DOHH2 (cell line): Measurements from ENCODE around the gene YIPF1.

Experiments used
- H3F3A ChIP-seq: fragments of 200-600 bp; sonication (generic), shearing (Covaris generic); 2 replicates; pipeline ENCODE4 v1.6.0; 2016; ENCODE audit warnings: antibody characterized with exemption, mild to moderate bottlenecking; ENCODE audit not compliant: control insufficient read depth, insufficient read depth
- H3K27ac ChIP-seq: fragments of 200-600 bp; sonication (generic); 2 replicates; pipeline ENCODE4 v1.5.1; 2014; ENCODE audit warnings: low read depth, mild to moderate bottlenecking, low read length, moderate library complexity
- H3K27me3 ChIP-seq: fragments of 200-600 bp; sonication (generic); 2 replicates; pipeline ENCODE4 v1.6.1; 2014; ENCODE audit warnings: mild to moderate bottlenecking, low read length, mixed read lengths; ENCODE audit not compliant: control insufficient read depth
- H3K36me3 ChIP-seq: fragments of 200-600 bp; sonication (generic); 2 replicates; pipeline ENCODE4 v1.6.1; 2014; ENCODE audit warnings: mild to moderate bottlenecking, low read length, moderate library complexity, mixed read lengths; ENCODE audit not compliant: control insufficient read depth
- H3K4me1 ChIP-seq: fragments of 200-600 bp; sonication (generic); 2 replicates; pipeline ENCODE4 v1.6.1; 2014; ENCODE audit warnings: mild to moderate bottlenecking, low read length, mixed read lengths; ENCODE audit not compliant: control insufficient read depth
- H3K4me2 ChIP-seq: fragments of 200-600 bp; sonication (generic); 2 replicates; pipeline ENCODE4 v1.6.0; 2014; ENCODE audit warnings: mild to moderate bottlenecking, low read length, moderate library complexity
- H3K4me3 ChIP-seq: fragments of 200-600 bp; sonication (generic); 2 replicates; pipeline ENCODE4 v1.5.1; 2014; ENCODE audit warnings: mild to moderate bottlenecking, low read length, mixed read lengths
- H3K79me2 ChIP-seq: fragments of 200-600 bp; sonication (generic); 2 replicates; pipeline ENCODE4 v1.6.1; 2014; ENCODE audit warnings: mild to moderate bottlenecking, low read length, mixed read lengths; ENCODE audit not compliant: control insufficient read depth
- H3K9me2 ChIP-seq: fragments of 200-600 bp; sonication (generic); replicated peaks from 2 replicates; pipeline ENCODE4 v1.6.1; 2014; ENCODE audit warnings: mild to moderate bottlenecking, low read length, mixed read lengths; ENCODE audit not compliant: control insufficient read depth
- H3K9me3 ChIP-seq: fragments of 200-600 bp; sonication (generic); 2 replicates; pipeline ENCODE4 v1.6.1; 2014; ENCODE audit warnings: antibody characterized with exemption, low read length, mixed read lengths; ENCODE audit not compliant: control insufficient read depth, insufficient read depth
- H4K20me1 ChIP-seq: fragments of 200-600 bp; sonication (generic); 2 replicates; pipeline ENCODE4 v1.6.0; 2014; ENCODE audit warnings: low read depth, mild to moderate bottlenecking, antibody characterized with exemption, low read length, moderate library complexity; ENCODE audit not compliant: control insufficient read depth, insufficient read depth
- CTCF ChIP-seq: fragments of 200-600 bp; sonication (generic); IDR thresholded peaks from one replicate; pipeline ENCODE4 v1.5.1; 2014; ENCODE audit warnings: antibody characterized with exemption, mild to moderate bottlenecking, low read depth, low read length; ENCODE audit not compliant: poor library complexity, severe bottlenecking
- EZH2phosphoT487 ChIP-seq: fragments of 200-600 bp; sonication (generic); IDR thresholded peaks from 2 replicates; pipeline ENCODE4 v1.6.1; 2017; ENCODE audit warnings: borderline replicate concordance, mild to moderate bottlenecking, antibody characterized with exemption, low read length, moderate library complexity, mixed read lengths

YIPF1 gene

GRCh38 chr1:53918343-53918742, 28.7 kb upstream of the YIPF1 start:
- no peak for TF ChIP-seq EZH2phosphoT487
- TF ChIP-seq CTCF, result no peak
- Histone ChIP-seq H3K4me3 (no peak overlapping the region), H3K9me3 (no peaks in the 10 kb centered on the region), H3K27me3 (no peaks in the 10 kb centered on the region), H3K36me3 (peaks cover 36% of the 10 kb centered on the region), H3K9me2 (no peaks in the 10 kb centered on the region), H4K20me1 (no peaks in the 10 kb centered on the region), H3K79me2 (no peaks in the 10 kb centered on the region), H3K4me2 (no peak overlapping the region), H3F3A (peaks cover under 1% of the 10 kb centered on the region; the same call in 1 of the 2 replicates), H3K27ac (no peak overlapping the region), H3K4me1 (no peaks in the 10 kb centered on the region)

- H3K4me3 ChIP-seq, result no peak overlapping the region
- no peak overlapping the region for H3K4me2 ChIP-seq
- no peaks in the 10 kb centered on the region for H3K9me3 ChIP-seq
- no peaks in the 10 kb centered on the region for H4K20me1 ChIP-seq
- H3K4me1 ChIP-seq, result no peaks in the 10 kb centered on the region
- H3K36me3 ChIP-seq, result peaks cover 9% of the 10 kb centered on the region
- H3K27me3 ChIP-seq, result no peaks in the 10 kb centered on the region
- no peaks in the 10 kb centered on the region for H3K9me2 ChIP-seq
- no peaks in the 10 kb centered on the region for H3K79me2 ChIP-seq
- H3F3A ChIP-seq, result no peaks in the 10 kb centered on the region
- H3K27ac ChIP-seq, result no peak overlapping the region
- TF ChIP-seq EZH2phosphoT487 (no peak), CTCF (no peak)
These were observed 23.9 kb upstream of the YIPF1 start for GRCh38 chr1:53913352-53914033.

GRCh38 chr1:53911442-53911841, 21.8 kb upstream of the YIPF1 start:
- Histone ChIP-seq H3K27ac (no peak overlapping the region), H3F3A (no peaks in the 10 kb centered on the region), H3K36me3 (peaks cover 4% of the 10 kb centered on the region; the same call in 1 of the 2 replicates), H3K9me3 (no peaks in the 10 kb centered on the region), H4K20me1 (no peaks in the 10 kb centered on the region), H3K79me2 (no peaks in the 10 kb centered on the region), H3K9me2 (no peaks in the 10 kb centered on the region), H3K27me3 (no peaks in the 10 kb centered on the region), H3K4me1 (no peaks in the 10 kb centered on the region), H3K4me2 (no peak overlapping the region), H3K4me3 (no peak overlapping the region)
- TF ChIP-seq CTCF (no peak), EZH2phosphoT487 (no peak)
